ENCODE results near the gene ARHGEF17.
"Not testable (repeated sequence)": the region's sequence is repeated elsewhere in the genome, so short reads cannot be mapped to it uniquely, and the experiment has no call there.

ARHGEF17 gene

DNA sequence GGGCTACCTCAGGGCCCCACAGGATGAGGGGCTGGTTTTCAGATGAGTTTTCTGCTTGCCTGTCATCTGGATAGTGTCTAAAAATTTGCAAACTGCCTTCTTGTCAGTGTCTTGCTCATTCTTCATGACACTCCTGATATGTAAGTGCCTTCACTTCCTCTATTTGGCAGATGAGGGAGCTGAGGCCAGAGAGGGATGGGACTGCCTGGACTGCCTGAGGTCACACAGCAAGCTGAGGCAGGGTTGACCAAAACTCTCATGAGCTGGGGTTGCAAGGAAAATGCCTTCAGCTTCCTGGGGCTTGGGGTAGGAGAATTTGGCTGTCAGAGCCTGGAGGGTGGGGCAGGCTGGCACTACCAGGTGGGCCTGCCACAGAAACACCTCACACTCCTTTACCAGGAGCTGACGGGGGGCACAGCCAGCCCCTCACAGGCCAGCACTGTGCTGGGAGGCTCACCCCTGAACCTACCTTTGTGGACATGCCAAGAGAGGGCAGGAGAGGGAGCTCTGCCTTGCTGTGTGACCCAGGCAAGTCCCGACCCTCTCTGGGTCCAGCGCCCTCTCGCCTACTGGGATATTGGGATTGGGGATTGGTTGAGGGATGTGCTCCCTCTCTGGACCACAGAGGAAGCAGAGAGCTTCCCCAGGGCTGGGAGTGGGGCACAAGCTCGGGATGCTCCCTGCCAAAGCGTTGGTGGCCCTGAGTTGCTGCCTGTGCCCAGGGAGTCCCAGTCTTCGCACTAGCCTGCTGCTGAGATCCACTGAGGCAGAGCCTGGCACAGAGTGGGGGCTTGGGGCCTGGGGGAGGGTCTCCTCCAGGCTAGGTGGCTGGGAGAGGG, 37.8 kb upstream of the ARHGEF17 start:
- no peak overlapping the region for H3K27ac Mint-ChIP-seq
- no peak for DNase-seq (ENCODE audit: low spot score in 2 of 2)
- peak; percentile 41 for ATAC-seq (ENCODE audit: low read depth)
- H3K4me1 Mint-ChIP-seq, result peaks cover 3% of the 10 kb centered on the region
- no peaks in the 10 kb centered on the region for H3K9me3 Mint-ChIP-seq
- H3K36me3 Mint-ChIP-seq, result no peaks in the 10 kb centered on the region
- H3K27me3 Mint-ChIP-seq, result peaks cover 2% of the 10 kb centered on the region
- no peak overlapping the region for H3K4me3 Mint-ChIP-seq

DNA sequence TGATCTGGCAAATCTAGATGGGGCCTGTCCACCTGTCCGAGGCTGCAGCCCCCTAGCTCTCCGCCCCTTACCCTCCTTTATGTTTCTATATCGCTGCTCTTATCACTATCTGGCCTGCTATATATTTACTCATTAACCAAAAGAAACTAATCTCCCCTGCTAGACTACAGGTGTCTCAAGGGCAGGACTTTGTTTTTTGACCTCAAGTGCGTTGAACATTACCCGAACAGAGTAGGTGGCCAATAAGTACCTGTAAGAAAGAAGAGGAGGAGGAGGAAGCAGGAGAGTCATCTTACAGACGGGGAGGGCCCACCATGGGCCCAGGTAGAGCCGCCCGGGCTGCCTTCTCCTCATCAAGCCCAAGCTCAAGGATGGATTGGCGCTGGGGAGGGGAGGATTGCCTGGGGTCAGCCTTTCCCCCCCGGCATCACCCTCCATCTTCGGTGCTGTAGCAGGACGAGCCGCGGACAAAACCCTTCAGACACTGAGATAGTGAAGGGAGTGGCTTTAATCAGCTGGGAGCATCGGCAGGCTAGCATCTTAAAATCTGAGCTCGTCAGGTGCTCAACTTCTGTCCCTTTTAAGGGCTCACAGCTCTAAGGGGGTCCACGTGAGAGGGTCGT, 37.1 kb upstream of the ARHGEF17 start:
- H3K27me3 Mint-ChIP-seq, result peaks cover 2% of the 10 kb centered on the region
- peaks cover 3% of the 10 kb centered on the region for H3K4me1 Mint-ChIP-seq
- no peak overlapping the region for H3K4me3 Mint-ChIP-seq
- no peaks in the 10 kb centered on the region for H3K36me3 Mint-ChIP-seq
- no peak for DNase-seq (ENCODE audit: low spot score in 2 of 2)
- H3K9me3 Mint-ChIP-seq, result no peaks in the 10 kb centered on the region
- H3K27ac Mint-ChIP-seq, result no peak overlapping the region
- ATAC-seq (ENCODE audit: low read depth), result no peak

DNA sequence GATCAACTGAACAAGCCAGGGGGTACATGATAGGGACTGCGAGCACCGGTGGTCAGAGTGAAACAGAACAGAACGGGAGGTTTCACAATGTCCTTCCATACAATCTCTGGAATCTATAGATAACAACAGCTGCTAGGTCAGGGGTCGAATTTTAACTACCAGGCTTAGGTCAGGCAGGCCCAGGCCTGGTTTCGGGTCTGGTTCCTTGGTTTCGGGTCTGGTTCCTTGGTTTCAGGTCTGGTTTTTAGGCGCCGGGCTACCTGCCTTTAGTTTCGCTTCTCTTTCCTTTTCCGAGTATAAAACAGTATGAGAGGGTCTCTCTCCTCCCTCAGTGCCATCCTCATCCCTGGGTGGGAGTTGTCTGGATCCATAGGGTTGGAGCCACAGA, 36.6 kb upstream of the ARHGEF17 start:
- not testable (repeated sequence) for H3K9me3 Mint-ChIP-seq; H3K4me3 Mint-ChIP-seq; H3K27ac Mint-ChIP-seq; H3K4me1 Mint-ChIP-seq; H3K27me3 Mint-ChIP-seq; H3K36me3 Mint-ChIP-seq; DNase-seq (ENCODE audit: low spot score in 2 of 2)
- ATAC-seq (ENCODE audit: low read depth), result peak; percentile 54

DNA sequence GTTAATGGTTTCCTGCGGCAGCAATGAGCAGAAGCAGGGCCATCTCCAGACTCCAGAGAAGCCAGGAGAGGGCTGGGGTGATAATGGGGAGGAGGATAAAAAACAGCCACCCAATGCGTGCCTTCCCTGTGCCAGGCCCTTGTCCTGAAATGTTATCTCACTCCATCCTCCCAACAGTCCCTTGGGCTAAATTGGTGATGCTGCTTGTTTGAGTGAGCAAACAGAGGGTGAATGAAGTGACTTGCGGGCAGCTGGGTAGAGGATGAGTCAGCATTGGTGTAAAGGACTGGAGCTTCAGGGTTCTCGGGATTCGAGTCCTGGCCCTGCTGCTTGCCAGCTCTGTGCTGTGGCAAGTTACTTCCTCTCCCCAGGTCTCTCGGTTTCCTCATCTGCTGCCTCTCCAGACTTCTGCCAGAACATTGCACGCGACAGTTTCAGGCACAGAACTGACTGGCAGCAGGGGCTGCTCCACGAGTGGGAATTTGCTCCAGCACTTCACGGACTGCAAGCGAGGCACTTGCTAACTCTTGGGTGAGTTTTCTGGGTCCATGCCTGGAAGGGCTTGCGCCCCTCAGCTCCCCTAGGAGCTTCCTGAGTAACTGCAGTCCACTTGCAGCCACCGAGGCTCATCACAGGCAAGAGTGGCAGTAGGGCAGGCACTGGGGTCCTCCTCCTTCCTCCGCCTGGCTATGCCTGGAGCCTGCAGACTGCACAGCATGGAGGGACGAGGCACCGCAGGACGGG, 36.0 kb upstream of the ARHGEF17 start, which contains the start of gene P2RY6:
TSS of gene P2RY6 (plus strand) at position 403 of the 744 bp plus-strand sequence. CDS start 24,181 bp downstream, outside the sequence.
- Mint-ChIP-seq H3K9me3 (no peaks in the 10 kb centered on the region), H3K4me1 (peaks cover 3% of the 10 kb centered on the region), H3K36me3 (no peaks in the 10 kb centered on the region), H3K4me3 (no peak within 1 kb of the TSS), H3K27me3 (no peaks in the 10 kb centered on the region), H3K27ac (no peak within 1 kb of the TSS)
- DNase-seq (ENCODE audit: low spot score in 2 of 2), result no peak
- peak; percentile 22 for ATAC-seq (ENCODE audit: low read depth)

DNA sequence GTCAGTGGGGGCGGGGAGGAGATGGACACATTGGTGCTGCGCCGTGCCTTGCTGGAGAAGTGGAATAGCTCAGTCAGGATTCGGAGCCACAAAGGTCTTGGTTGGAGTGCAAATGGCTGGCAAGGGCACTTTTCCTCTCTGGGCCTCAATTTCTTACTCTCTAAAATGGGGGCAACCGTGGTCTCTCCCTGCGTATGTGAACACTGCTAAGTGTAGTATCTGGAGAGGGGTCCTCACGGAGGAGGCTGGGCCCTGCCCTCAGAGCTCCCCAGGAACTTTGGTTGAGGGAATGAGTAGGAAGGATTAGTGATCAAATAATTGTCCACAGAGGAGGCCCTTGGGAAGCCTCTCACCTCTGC, 35.4 kb upstream of the ARHGEF17 start:
- no peak for ATAC-seq (ENCODE audit: low read depth)
- no peak overlapping the region for H3K27ac Mint-ChIP-seq
- no peaks in the 10 kb centered on the region for H3K9me3 Mint-ChIP-seq
- DNase-seq (ENCODE audit: low spot score in 2 of 2), result no peak
- H3K4me3 Mint-ChIP-seq, result no peak overlapping the region
- no peaks in the 10 kb centered on the region for H3K27me3 Mint-ChIP-seq
- H3K36me3 Mint-ChIP-seq, result no peaks in the 10 kb centered on the region
- peaks cover 3% of the 10 kb centered on the region for H3K4me1 Mint-ChIP-seq

DNA sequence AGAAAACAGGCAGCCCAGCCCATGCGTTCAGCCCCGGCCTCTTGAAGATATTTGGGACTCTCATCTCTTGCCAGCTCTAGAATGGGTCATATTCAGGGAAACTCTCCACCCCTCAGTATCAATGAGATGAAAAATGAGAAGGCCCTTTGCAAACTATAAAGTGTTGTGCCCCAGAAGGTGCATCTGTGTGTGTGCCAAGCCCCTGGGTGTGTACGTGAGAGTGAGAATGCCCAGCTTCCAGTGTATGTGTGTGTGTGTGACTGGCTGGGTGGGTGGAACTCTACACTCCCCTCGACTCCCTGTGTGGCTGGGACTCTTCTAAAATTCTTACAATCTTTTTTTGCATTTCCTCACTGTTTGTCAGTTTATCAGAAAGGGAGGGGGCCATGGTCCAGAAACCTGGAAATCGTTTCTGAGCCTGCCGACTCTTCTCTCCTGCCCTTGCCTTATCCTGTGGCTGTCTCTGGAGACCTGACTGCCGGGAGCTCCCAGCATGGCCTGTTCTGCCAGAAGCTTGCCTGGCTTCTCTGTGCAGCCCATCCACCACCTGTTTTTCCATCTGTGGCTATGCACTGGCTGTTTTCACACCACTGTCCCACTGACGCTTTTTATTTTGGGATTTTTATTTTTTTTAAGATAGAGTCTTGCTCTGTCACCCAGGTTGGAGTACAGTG, 34.7 kb upstream of the ARHGEF17 start:
- no peak for ATAC-seq (ENCODE audit: low read depth)
- no peak for DNase-seq (ENCODE audit: low spot score in 2 of 2)
- no peaks in the 10 kb centered on the region for H3K27me3 Mint-ChIP-seq
- H3K4me3 Mint-ChIP-seq, result no peak overlapping the region
- no peaks in the 10 kb centered on the region for H3K9me3 Mint-ChIP-seq
- no peaks in the 10 kb centered on the region for H3K36me3 Mint-ChIP-seq
- H3K27ac Mint-ChIP-seq, result no peak overlapping the region
- H3K4me1 Mint-ChIP-seq, result peaks cover 3% of the 10 kb centered on the region

DNA sequence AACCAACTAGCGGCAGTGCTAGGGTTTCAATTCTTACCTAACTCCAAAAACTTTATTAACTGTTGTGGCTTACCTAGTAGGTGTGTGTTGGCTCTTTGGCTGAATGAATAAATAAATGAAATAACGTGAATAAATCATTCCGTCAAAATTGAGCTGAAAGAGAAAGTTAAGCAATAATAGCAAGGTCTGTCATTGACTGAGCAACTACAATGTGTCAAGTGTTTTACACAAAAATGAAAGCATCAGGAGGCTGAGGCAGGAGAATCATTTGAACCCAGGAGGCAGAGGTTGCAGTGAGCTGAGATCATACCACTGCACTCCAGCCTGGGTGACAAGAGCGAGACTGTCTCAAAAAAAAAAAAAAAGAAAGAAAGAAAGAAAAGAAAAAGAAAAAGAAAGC, 33.9 kb upstream of the ARHGEF17 start:
- DNase-seq (ENCODE audit: low spot score in 2 of 2); H3K27ac Mint-ChIP-seq; H3K27me3 Mint-ChIP-seq; ATAC-seq (ENCODE audit: low read depth); H3K9me3 Mint-ChIP-seq; H3K4me1 Mint-ChIP-seq; H3K36me3 Mint-ChIP-seq; H3K4me3 Mint-ChIP-seq: not testable (repeated sequence)

DNA sequence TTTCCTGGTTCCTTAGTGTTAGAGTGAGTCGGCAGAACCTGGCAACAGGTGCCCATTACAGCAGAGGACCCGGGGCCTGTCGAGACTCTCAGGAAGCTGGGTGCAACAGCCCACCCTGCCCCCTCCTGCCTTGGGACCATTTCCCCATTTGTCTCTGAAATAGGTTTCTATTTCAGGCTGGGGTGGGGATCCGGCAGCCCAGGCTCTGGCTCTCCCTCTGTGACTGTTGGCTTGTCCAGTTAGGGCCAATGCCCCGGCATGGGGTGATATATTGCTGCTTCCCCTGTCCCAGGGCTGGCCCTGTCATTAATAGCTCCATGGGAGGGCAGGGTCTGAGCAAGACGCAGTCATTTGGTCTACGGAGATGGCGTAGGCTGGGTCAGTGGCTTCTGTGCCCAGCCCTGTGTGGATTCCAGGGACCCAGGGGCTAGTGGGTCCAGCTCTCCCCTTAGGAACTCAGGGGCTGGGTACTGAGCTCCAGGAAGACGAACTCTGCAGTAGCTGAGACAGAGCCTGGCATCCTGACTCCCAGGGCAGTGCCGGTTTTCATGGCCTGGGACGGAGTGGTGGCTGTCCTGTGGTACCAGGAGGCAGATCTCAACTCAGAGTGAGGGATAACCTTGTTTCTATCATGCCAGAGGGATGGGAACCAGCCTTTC, 33.2 kb upstream of the ARHGEF17 start:
- Mint-ChIP-seq H3K36me3 (no peaks in the 10 kb centered on the region), H3K27ac (no peak overlapping the region), H3K9me3 (no peaks in the 10 kb centered on the region), H3K4me1 (peaks cover 3% of the 10 kb centered on the region), H3K4me3 (no peak overlapping the region), H3K27me3 (no peaks in the 10 kb centered on the region)
- DNase-seq (ENCODE audit: low spot score in 2 of 2), result no peak
- ATAC-seq (ENCODE audit: low read depth), result no peak

DNA sequence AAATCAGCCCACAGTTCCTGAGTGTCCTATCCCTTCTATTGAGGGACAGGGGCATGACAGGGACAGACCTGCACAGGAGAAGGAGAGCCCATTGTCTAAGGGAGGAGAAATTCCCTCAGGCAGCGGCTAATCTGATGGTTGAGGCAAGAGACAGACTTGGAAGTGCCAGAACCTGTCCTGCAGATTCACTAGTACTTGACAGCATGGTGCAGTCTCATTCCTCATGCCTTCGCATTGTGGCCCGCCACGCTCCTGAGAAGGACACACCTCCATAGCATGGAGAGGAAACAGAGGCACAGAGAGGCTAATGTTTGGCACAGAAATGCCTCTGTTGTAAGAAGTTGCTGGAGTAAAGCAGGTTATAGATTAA, 32.7 kb upstream of the ARHGEF17 start:
- Mint-ChIP-seq H3K27me3 (no peaks in the 10 kb centered on the region), H3K9me3 (no peaks in the 10 kb centered on the region), H3K4me3 (no peak overlapping the region), H3K36me3 (no peaks in the 10 kb centered on the region), H3K4me1 (peaks cover 3% of the 10 kb centered on the region), H3K27ac (no peak overlapping the region)
- ATAC-seq (ENCODE audit: low read depth) (no peak), DNase-seq (ENCODE audit: low spot score in 2 of 2) (no peak)

DNA sequence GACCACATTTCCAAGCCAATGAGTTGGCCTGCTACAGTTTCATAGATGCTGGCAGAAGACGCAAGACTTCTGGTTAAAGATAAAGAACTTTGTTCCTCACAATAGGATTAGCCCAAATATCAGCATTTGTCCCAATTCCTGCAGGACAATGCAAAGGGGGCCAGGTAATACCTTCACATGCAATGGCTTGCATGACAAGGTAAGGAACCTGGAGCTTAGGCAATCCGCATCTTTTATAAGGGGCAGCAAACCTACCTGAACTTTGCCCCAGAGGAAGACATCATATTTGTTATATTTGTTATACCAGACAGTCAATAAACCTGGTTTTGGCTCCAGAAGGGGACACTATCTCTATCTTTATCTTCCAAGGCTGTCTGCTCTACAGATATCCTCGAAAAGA, 30.6 kb upstream of the ARHGEF17 start:
- no peaks in the 10 kb centered on the region for H3K36me3 Mint-ChIP-seq
- no peak overlapping the region for H3K4me3 Mint-ChIP-seq
- no peak overlapping the region for H3K27ac Mint-ChIP-seq
- ATAC-seq (ENCODE audit: low read depth) (no peak), DNase-seq (ENCODE audit: low spot score in 2 of 2) (no peak)
- no peaks in the 10 kb centered on the region for H3K9me3 Mint-ChIP-seq
- H3K4me1 Mint-ChIP-seq, result peaks cover 6% of the 10 kb centered on the region
- no peaks in the 10 kb centered on the region for H3K27me3 Mint-ChIP-seq

DNA sequence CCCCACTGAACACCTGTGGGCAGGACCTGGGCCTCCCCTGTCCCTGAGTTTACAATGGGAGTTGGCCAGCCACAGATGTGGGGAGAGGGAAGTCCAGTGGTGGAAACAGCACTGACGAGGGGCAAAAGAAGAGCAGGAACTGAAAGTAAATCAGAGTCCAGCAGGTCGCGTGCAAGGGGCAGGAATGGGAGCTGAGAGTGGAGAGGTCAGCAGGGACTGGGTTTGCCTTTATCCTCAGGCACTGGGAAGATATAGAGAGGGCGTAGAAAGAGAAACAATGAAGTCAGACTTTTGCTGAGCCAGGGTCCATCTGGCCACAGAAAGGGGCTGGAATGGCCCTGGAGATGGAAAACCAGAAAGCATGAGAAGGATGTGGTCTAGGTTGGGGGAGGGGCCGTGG, 27.4 kb upstream of the ARHGEF17 start:
- H3K4me1 Mint-ChIP-seq, result peaks cover 8% of the 10 kb centered on the region
- no peaks in the 10 kb centered on the region for H3K36me3 Mint-ChIP-seq
- no peak for DNase-seq (ENCODE audit: low spot score in 2 of 2)
- no peaks in the 10 kb centered on the region for H3K27me3 Mint-ChIP-seq
- no peak overlapping the region for H3K4me3 Mint-ChIP-seq
- H3K27ac Mint-ChIP-seq, result peak overlapping the region; percentile 10
- H3K9me3 Mint-ChIP-seq, result no peaks in the 10 kb centered on the region
- no peak for ATAC-seq (ENCODE audit: low read depth)

DNA sequence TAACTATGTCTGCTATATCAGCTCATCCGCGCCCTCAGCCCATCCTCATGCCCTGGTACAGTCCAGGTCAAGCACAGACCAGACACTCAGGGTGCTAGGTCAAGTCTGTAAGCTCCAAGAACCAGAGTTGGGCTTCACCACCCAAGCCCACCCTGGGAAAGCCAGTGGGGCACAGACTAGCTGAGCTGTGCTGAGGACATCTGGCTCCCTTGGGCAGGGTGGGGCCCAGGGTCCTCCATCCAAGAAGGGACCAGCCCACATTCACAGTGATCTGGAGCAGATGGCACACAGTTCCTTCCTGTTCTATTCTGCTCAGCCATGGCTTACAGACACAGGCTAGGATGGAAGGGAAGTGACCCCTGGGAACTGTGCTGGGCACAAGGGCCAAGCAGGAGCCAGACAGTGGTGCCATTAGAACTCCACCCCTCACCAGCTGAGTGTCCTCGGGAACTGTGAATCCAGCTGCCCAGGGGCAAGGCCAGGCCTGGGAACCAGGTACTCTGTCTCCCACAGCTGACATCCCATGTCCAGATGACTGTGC, 26.8 kb upstream of the ARHGEF17 start:
- no peaks in the 10 kb centered on the region for H3K36me3 Mint-ChIP-seq
- no peak for DNase-seq (ENCODE audit: low spot score in 2 of 2)
- peaks cover 8% of the 10 kb centered on the region for H3K4me1 Mint-ChIP-seq
- ATAC-seq (ENCODE audit: low read depth), result no peak
- H3K27ac Mint-ChIP-seq, result no peak overlapping the region
- no peak overlapping the region for H3K4me3 Mint-ChIP-seq
- no peaks in the 10 kb centered on the region for H3K27me3 Mint-ChIP-seq
- H3K9me3 Mint-ChIP-seq, result no peaks in the 10 kb centered on the region

DNA sequence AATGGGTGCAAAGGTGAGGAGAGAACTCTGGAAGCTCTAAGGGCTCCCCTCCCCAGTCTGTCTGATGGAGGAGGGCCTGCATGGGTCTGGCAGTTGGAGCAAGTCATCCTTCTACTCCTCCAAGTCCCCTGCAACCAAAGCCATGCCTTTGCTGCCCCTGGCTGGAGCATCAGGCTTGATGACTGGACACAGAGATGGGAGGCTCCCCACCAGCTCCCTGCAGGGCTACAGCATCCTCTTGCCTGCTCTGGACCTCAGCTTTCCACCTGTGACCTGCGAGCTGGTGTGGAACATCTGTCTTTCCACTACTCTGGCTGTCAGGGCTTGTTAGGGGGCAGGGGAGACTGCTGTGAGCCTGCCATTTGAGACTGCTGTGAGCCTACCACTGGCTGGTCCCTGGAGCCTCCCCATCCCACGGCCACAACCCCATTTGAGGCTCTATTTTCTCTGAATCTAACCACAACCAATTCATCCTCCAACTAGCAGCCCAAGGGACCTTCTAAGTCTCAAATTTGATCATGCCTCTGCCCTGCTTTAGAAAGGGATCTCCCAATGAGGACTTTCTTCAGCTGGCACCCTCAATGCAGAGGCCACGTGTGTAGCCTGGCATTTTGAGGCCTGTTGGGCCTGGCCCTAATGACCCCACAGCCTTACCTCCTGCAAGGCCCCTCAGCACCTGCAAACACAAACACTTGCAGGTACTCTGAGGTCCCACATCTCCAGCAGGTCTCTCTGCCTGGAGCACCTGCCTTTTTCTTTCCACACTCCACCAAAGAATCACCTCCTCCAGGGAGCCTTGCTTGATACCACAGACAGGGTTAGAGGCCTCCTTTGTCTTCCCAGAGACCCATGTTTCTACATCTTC, 26.0 kb upstream of the ARHGEF17 start:
- Mint-ChIP-seq H3K36me3 (no peaks in the 10 kb centered on the region), H3K4me1 (peaks cover 8% of the 10 kb centered on the region), H3K27ac (no peak overlapping the region), H3K4me3 (no peak overlapping the region), H3K27me3 (no peaks in the 10 kb centered on the region), H3K9me3 (no peaks in the 10 kb centered on the region)
- ATAC-seq (ENCODE audit: low read depth) (no peak), DNase-seq (ENCODE audit: low spot score in 2 of 2) (no peak)

Data from memory B cell (primary cell).